Spleen (tissue), 13 donors: ENCODE measurements around the gene PRTN3. TPM values are rescaled to one million over a fixed set of nuclear protein-coding genes. Genes with fewer than 3 reads are reported as not detected.

Experiments used
- DNase-seq: peaks from one replicate; pipeline ENCODE4 v3.0.0-alpha.2; 2020
- H3K27ac ChIP-seq, 8 donors: fragments of 200-600 bp; sonication (generic) in 7 of 8; 1 replicate in 4 of 8; 2 replicates in 4 of 8; pipeline versions ENCODE4 v1.5.0 to v1.8.0; 2016 to 2021; ENCODE audit warnings: inconsistent platforms in 4 of 8, mild to moderate bottlenecking in 4 of 8, moderate library complexity in 1 of 8
- H3K27me3 ChIP-seq, 7 donors: fragments of 200-600 bp; sonication (generic) in 6 of 7; replicated peaks in 1 of 7; 1 replicate in 4 of 7; 2 replicates in 3 of 7; pipeline versions ENCODE4 v1.5.0 to v1.8.0; 2016 to 2021; ENCODE audit warnings: inconsistent platforms in 3 of 7, mild to moderate bottlenecking in 1 of 7
- H3K36me3 ChIP-seq, 6 donors: fragments of 200-600 bp; sonication (generic) in 5 of 6; 1 replicate in 4 of 6; 2 replicates in 2 of 6; pipeline versions ENCODE4 v1.5.0 to v1.8.0; 2016 to 2021; ENCODE audit warnings: inconsistent platforms in 2 of 6
- H3K4me1 ChIP-seq, 6 donors: fragments of 200-600 bp; sonication (generic) in 5 of 6; 1 replicate in 3 of 6; 2 replicates in 3 of 6; pipeline versions ENCODE4 v1.5.0 to v1.8.0; 2016 to 2021; ENCODE audit warnings: inconsistent platforms in 3 of 6
- H3K4me3 ChIP-seq, 8 donors: fragments of 200-600 bp; sonication (generic) in 7 of 8; 1 replicate in 4 of 8; 2 replicates in 4 of 8; pipeline versions ENCODE4 v1.5.0 to v1.8.0; 2016 to 2021; ENCODE audit warnings: inconsistent platforms in 4 of 8, mild to moderate bottlenecking in 4 of 8, moderate library complexity in 2 of 8
- H3K9me3 ChIP-seq, 8 donors: fragments of 200-600 bp; sonication (generic) in 7 of 8; 1 replicate in 4 of 8; 2 replicates in 4 of 8; pipeline versions ENCODE4 v1.5.0 to v1.8.0; 2016 to 2021; ENCODE audit warnings: inconsistent platforms in 4 of 8
- CTCF ChIP-seq, 11 experiments: fragments of 200-600 bp in 7 of 11; fragments of 450-650 bp in 4 of 11; sonication (generic) in 4 of 11; IDR thresholded peaks in 8 of 11; conservative IDR thresholded peaks in 3 of 11; 1 replicate in 7 of 11; 2 replicates in 4 of 11; pipeline versions ENCODE4 v1.4.0 to v1.8.0; 2016 to 2021; ENCODE audit warnings: antibody characterized with exemption in 11 of 11, inconsistent platforms in 4 of 11, mild to moderate bottlenecking in 1 of 11
- POLR2A ChIP-seq, 3 donors: fragments of 450-650 bp; IDR thresholded peaks; one replicate each; pipeline ENCODE4 v1.5.1; 2017; ENCODE audit warnings: antibody characterized with exemption in 3 of 3, mild to moderate bottlenecking in 1 of 3
- POLR2AphosphoS5 ChIP-seq, 3 donors: sonication (generic); formaldehyde crosslinking; IDR thresholded peaks; one replicate each; pipeline ENCODE4 v1.5.1; 2017; ENCODE audit warnings: antibody characterized with exemption in 3 of 3
- WGBS, 5 donors: extraction: QIAGEN DNeasy Blood & Tissue Kit in 3 of 5; methylation state at CpG; one replicate each; pipeline versions ENCODE4 v1.1.5 to v1.1.7; 2013 to 2018; 5-methylcytosine and 5-hydroxymethylcytosine counted together
- intact Hi-C: fragments of 100-400 bp; cut with DNase I; formaldehyde crosslinking; loops from one replicate; pipeline ENCODE4 v1.15.0; 2023; ENCODE audit warnings: low total_unique reads
- long read RNA-seq, 2 donors: transcript quantifications; one replicate each; lab custom pipeline, GENCODE V29; 2026
- polyA plus RNA-seq, 3 donors: library from polyadenylated mRNA; stranded (reverse); fragments of 200-250 nt; gene quantifications; one replicate each; pipeline ENCODE4 v1.2.1, GENCODE V29; 2013
- total RNA-seq, 7 donors: library from RNA; depleted of rRNA in 3 of 7; stranded (reverse); fragments of >200 nt in 3 of 7; fragmentation: NEBNext Ultra II Directional in 4 of 7; extraction: Animal tissue kit (Norgen Biotek cat#: 25700) in 4 of 7; gene quantifications; one replicate each; pipeline versions ENCODE4 v1.1.0 to v1.2.1, GENCODE V29; 2016 to 2021
- donor health status: healthy with polysubstance abuse.
- donor health status: DM: no; HTN: no; CAD: no; lungs with moderate emphysema.
- donor health status: DM: no; HTN: no; CAD: no.
- donor health status: Bipolar disorder and iron deficiency.
- donor health status: healthy.
- donor health status: DM: no; HTN: no; CAD: no.
- donor health status: DM: yes; HTN: yes; CAD: no.

Gene PRTN3
- total RNA-seq, result 100 to 1,000 TPM in 1 of 7 donors, 10 to 100 TPM in 3, 1 to 10 TPM in 3; 2.8 to 168 (median 11.7) TPM
- polyA plus RNA-seq, result 1 to 10 TPM in 2 of 3 donors, under 1 TPM in 1; 0.89 to 3.3 (median 1.3) TPM
- long read RNA-seq, donor 1, partial matches to known transcripts, result 0 of 4 reads
- long read RNA-seq, donor 1, other reads (novel, unspliced or antisense), result 0 of 4 reads
- long read RNA-seq, donor 2, partial matches to known transcripts, result 0 of 4 reads
- long read RNA-seq, donor 2, other reads (novel, unspliced or antisense), result 0 of 4 reads

GRCh38 chr19:840519-841206 lies at the start of gene PRTN3:
PRTN3 (plus strand) TSS chr19:840999; CDS start chr19:841009, 10 bp downstream.
- intact Hi-C loops, result no loop called here
- H3K9me3 ChIP-seq, result no peaks in the 10 kb centered on the region
- H3K36me3 ChIP-seq, result no peaks in the 10 kb centered on the region
- no peak within 1 kb of the TSS for H3K27ac ChIP-seq
- 37 to 63% (median 45%) methylated on average over 7 to 24 of the region's 24 CpGs for whole genome bisulfite sequencing, 5 donors
- peaks cover 0 to 55% (median 21%) of the 10 kb centered on the region in 6 donors for H3K4me1 ChIP-seq
- peak; percentile 88 for DNase-seq
- no peak within 1 kb of the TSS for H3K4me3 ChIP-seq
- TF ChIP-seq CTCF (IDR thresholded peaks at IDR 0.05 in 8 of 11, conservative IDR thresholded peaks at IDR 0.05 in 3 of 11) (no peak), POLR2AphosphoS5 (IDR thresholded peaks at IDR 0.05) (no peak), POLR2A (IDR thresholded peaks at IDR 0.05) (no peak)
- peaks cover 3 to 92% (median 38%) of the 10 kb centered on the region in 7 donors for H3K27me3 ChIP-seq

- 80 to 86% (median 82%) methylated on average over 26 of the region's 26 CpGs for WGBS, 5 donors
- TF ChIP-seq CTCF (IDR thresholded peaks at IDR 0.05 in 8 of 11, conservative IDR thresholded peaks at IDR 0.05 in 3 of 11) (no peak), POLR2AphosphoS5 (IDR thresholded peaks at IDR 0.05) (no peak), POLR2A (IDR thresholded peaks at IDR 0.05) (no peak)
- no peak for DNase-seq
- Histone ChIP-seq H3K9me3 (no peaks in the 10 kb centered on the region), H3K4me3 (no peak overlapping the region), H3K36me3 (no peaks in the 10 kb centered on the region), H3K4me1 (peaks cover 11 to 67% (median 37%) of the 10 kb centered on the region in 6 donors), H3K27me3 (no peaks in the 10 kb centered on the region), H3K27ac (peak overlapping the region in 6 of 8 donors; percentile 29 to 84 (median 76))
- intact Hi-C loops, result no loop called here
Observed at GRCh38 chr19:791007-791566, 49.7 kb upstream of the PRTN3 start.

GRCh38 chr19:791567-792305 lies 49.1 kb upstream of the PRTN3 start:
- WGBS, 5 donors, result 35 to 64% (median 51%) methylated on average over 7 to 8 of the region's 8 CpGs
- H3K9me3 ChIP-seq, result no peaks in the 10 kb centered on the region
- TF ChIP-seq POLR2AphosphoS5 (IDR thresholded peaks at IDR 0.05), result no peak
- TF ChIP-seq CTCF (IDR thresholded peaks at IDR 0.05 in 8 of 11, conservative IDR thresholded peaks at IDR 0.05 in 3 of 11), result no peak
- TF ChIP-seq POLR2A (IDR thresholded peaks at IDR 0.05), result no peak
- intact Hi-C loops, result no loop called here
- no peaks in the 10 kb centered on the region for H3K36me3 ChIP-seq
- H3K4me3 ChIP-seq, result no peak overlapping the region
- H3K27me3 ChIP-seq, result no peaks in the 10 kb centered on the region
- peak overlapping the region in 7 of 8 donors; percentile 29 to 84 (median 73) for H3K27ac ChIP-seq
- H3K4me1 ChIP-seq, result peaks cover 15 to 73% (median 43%) of the 10 kb centered on the region in 6 donors
- DNase-seq, result peak; percentile 69
